Esophagus squamous epithelium (tissue), 4 donors: ENCODE data around the gene MARCHF2.

Source experiments
- CTCF ChIP-seq, 6 experiments: fragments of 450-650 bp in 4 of 6; fragments of 200-600 bp in 2 of 6; sonication (generic) in 2 of 6; IDR thresholded peaks; one replicate each; pipeline ENCODE4 v1.5.1; 2016 to 2019; ENCODE audit warnings: antibody characterized with exemption in 6 of 6, mild to moderate bottlenecking in 4 of 6, moderate library complexity in 4 of 6
- POLR2A ChIP-seq, 4 donors: fragments of 450-650 bp; IDR thresholded peaks; one replicate each; pipeline ENCODE4 v1.6.1; 2017; ENCODE audit warnings: antibody characterized with exemption in 4 of 4, mild to moderate bottlenecking in 4 of 4, moderate library complexity in 3 of 4

- TF ChIP-seq CTCF (IDR thresholded peaks at IDR 0.05) (no peak), POLR2A (IDR thresholded peaks at IDR 0.05) (no peak)
Observed at GRCh38 chr19:8397271-8397670, 15.8 kb upstream of the MARCHF2 start.
